PC-3 (cell line): ENCODE measurements around the gene XPO5.

ENCODE experiments used
- EZH2phosphoT487 ChIP-seq: fragments of 300-600 bp; sonication (generic); IDR thresholded peaks from 2 replicates; pipeline ENCODE4 v1.6.1; 2018; ENCODE audit warnings: mild to moderate bottlenecking, antibody characterized with exemption, low read length, borderline replicate concordance
- TF ChIP-seq, protein P1 (sequence below): fragments of 300-600 bp; sonication (generic); conservative IDR thresholded peaks from 2 replicates; pipeline ENCODE4 v1.5.1; 2017; ENCODE audit warnings: antibody characterized with exemption, low read depth, mild to moderate bottlenecking, low read length

DNA sequence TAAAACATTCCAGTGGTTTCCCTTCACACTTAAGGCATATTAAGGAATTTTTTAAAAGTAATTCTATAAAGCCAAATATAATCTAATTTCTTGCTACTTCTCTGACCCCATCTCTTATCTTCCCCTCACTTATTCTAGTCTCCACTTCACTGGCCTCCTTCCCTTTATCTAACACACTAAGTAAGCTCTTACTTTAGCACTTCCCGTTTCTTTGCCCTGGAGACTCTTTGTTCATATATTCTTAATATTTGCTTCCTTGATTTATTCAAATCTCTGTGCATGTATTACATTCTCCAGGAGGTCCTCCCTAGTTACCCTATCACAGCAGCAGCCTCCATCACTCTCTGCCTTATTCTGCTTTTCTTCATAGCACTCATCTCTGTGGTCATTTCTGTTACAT is 33.0 kb upstream of the XPO5 start:
- TF ChIP-seq, protein P1, sequence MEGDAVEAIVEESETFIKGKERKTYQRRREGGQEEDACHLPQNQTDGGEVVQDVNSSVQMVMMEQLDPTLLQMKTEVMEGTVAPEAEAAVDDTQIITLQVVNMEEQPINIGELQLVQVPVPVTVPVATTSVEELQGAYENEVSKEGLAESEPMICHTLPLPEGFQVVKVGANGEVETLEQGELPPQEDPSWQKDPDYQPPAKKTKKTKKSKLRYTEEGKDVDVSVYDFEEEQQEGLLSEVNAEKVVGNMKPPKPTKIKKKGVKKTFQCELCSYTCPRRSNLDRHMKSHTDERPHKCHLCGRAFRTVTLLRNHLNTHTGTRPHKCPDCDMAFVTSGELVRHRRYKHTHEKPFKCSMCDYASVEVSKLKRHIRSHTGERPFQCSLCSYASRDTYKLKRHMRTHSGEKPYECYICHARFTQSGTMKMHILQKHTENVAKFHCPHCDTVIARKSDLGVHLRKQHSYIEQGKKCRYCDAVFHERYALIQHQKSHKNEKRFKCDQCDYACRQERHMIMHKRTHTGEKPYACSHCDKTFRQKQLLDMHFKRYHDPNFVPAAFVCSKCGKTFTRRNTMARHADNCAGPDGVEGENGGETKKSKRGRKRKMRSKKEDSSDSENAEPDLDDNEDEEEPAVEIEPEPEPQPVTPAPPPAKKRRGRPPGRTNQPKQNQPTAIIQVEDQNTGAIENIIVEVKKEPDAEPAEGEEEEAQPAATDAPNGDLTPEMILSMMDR: no peak
- TF ChIP-seq EZH2phosphoT487: no peak
